ENCODE data around the gene C7.
"Not testable (repeated sequence)": the region's sequence is repeated elsewhere in the genome, so short reads cannot be mapped to it uniquely, and the experiment has no call there.

The C7 gene

GRCh38 chr5:40991981-40992559, 82.8 kb downstream of the C7 start:
- DNase-seq, result no peak

DNA sequence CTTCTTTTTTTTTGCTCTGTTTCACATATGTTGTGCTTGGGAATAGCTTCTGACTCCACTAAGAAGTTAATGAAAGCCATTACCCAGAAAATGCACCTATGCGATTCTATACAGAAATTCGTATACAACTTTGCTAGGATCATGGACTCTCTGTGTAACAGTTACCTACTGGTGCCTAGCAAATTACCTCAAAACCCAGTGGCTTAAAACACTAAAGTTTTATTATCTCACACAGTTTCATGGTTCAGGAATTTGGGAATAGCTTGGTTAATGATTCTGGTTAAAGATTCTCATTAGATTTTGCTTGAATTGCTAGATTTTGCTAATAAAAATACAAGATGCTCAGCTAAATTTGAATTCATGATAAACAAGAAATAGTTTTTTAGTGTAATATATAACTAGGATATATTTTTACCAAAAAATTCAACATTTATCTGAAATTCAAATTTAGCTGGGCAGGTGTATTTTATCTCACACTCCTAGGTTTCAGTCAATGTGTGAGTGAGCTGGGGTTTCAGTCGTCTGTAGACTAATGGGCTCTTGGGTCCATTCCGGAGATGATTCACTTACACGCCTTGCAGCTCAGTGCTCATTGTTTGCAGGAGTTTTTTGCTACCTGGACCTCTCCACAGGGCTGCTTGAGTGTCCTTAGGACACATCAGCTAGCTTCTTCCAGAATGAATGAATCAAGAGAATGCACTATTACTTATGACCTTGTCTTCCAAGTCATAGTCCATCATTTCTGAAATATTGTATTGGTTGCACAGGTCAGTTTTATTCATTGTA, 86.7 kb downstream of the C7 start:
- no peak for DNase-seq

- no peak for DNase-seq
Observed at GRCh38 chr5:40999142-40999541, 89.8 kb downstream of the C7 start.

GRCh38 chr5:40999966-41000365, 90.7 kb downstream of the C7 start:
- DNase-seq, result no peak

- no peak for DNase-seq
Observed at GRCh38 chr5:41003670-41004376, 94.5 kb downstream of the C7 start.

DNA sequence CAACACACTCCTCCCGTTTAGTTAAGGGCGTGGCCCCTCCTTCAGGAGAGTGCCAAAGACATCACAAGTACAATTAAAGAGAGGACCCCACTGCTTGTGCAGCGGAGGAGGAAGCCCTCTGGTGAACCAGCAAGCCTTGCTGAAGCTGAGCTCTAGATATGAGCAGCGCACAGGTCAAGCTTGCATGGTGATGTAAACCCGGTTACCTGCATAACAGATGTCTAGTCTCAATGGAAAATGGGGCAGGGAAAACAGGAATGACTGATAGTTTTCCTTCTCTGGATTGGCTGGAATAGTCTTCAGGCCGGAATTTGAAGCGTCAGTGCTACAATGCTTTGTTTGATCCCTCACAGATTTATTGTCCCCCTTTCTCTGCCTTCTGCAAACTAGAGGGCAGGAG, 95.6 kb downstream of the C7 start:
- no peak for DNase-seq

GRCh38 chr5:41009232-41009631, 99.9 kb downstream of the C7 start:
- DNase-seq, result no peak

- DNase-seq, result no peak
Observed at GRCh38 chr5:41010572-41010971, 101.3 kb downstream of the C7 start.

DNA sequence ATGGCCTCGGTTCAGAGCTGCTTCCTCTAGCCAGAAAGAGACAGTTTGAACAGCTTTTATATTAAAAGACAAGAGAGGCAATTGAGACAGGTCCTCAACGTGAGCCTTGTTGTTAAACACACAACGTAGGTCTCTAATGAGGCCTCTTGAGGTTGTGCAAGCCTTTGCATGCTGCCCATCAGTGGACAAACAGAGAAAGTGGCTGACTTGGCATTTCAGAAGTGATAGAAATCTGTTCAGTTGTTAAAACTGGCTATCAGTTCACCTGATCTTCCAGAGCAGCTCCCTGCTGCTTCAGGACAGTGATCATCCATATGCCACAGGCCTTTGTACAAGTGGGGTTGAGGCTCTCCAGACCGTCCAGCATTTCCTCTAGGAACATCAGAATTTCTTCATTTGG, 103.0 kb downstream of the C7 start:
- no peak for DNase-seq

DNA sequence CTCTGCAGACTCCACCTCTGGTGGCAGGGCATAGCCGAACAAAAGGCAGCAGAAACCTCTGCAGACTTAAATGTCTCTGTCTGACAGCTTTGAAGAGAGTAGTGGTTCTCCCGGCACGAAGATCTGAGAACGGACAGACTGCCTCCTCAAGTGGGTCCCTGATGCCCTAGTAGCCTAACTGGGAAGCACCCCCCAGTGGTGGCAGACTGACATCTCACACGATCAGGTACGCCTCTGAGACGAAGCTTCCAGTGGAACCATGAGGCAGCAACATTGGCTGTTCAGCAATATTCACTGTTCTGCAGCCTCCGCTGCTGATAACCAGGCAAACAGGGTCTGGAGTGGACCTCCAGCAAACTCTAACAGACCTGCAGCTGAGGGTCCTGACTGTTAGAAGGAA, 113.3 kb downstream of the C7 start:
- not testable (repeated sequence) for DNase-seq
